ENCODE data around the gene BAIAP2. TPM values are rescaled to one million over a fixed set of nuclear protein-coding genes. Genes with fewer than 3 reads are reported as not detected.

BAIAP2 gene
- total and polyA plus RNA-seq, 2 donors (not counting 1 experiment from before 2014, with no cell fraction given), result 1.3 to 12.0 TPM

DNA sequence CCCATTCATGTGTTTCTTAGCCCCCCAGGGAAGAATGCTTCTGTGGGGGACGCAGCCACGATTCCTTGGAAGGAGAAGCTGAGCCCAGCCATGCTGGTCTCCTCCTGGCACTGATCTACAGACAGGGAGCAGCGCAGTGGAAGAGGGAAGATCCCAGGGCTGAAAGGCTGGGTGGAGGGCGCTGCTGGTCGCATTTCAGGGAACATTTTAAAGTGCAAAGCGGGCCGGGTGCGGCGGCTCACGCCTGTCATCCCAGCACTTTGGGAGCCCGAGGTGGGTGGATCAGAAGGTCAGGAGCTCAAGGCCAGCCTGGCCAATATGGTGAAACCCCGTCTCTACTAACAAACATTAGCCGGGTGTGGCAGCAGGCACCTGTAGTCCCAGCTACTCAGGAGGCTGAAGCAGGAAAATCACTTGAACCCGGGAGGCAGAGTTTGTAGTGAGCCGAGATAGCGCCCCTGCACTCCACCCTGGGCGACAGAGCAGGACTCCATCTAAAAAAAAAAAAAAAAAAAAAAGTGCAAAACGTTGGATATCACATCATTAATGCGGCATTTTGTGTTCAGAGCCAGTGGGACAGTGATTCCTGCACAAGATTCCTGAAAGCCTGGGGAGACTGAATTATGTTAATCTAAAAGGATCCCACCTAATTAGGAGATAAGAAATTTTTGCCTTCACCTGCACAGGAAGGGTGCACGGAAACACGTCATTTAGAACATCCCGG is 43.9 kb upstream of the BAIAP2 start:
- Mint-ChIP-seq H3K27me3 (no peaks in the 10 kb centered on the region), H3K4me3 (peak overlapping the region; percentile 85), H3K27ac (peak overlapping the region; percentile 84), H3K4me1 (peaks cover 39% of the 10 kb centered on the region), H3K9me3 (ENCODE audit: insufficient read depth) (no peaks in the 10 kb centered on the region)
- DNase-seq (no peak), ATAC-seq (ENCODE audit: low read depth) (no peak)
- intact Hi-C loops (cut with micrococcal nuclease), result loop anchor here (5.0 kb wide), 1 partner anchor 41 kb away; no protein-coding TSS in a partner anchor
- WGBS (ENCODE audit: insufficient coverage), result 70% methylated on average over 16 of the region's 22 CpGs
- peak overlapping the region; percentile 33 to 46 for H3K27ac ChIP-seq (ENCODE audit: low read length in 2 of 2)
- POLR2A ChIA-PET, result no interaction called here
- no peaks in the 10 kb centered on the region for H3K27me3 ChIP-seq (replicated peaks in 1 of 4; ENCODE audit: control extremely low read depth in 1 of 4, control insufficient read depth in 3 of 4, insufficient read depth in 4 of 4, low read length in 3 of 4)
- CTCF ChIA-PET, result interaction anchor here (1.0 to 1.3 kb wide), 3 partner anchors 27 to 565 kb away, joined by 3 read pairs; no protein-coding TSS in a partner anchor
- peaks cover 5% of the 10 kb centered on the region for H3K79me2 ChIP-seq (ENCODE audit: control insufficient read depth, insufficient read depth, low read length)
- H3K9me3 ChIP-seq (ENCODE audit: control extremely low read depth in 1 of 3, control insufficient read depth in 2 of 3, insufficient read depth in 1 of 3, low read length in 2 of 3), result no peaks in the 10 kb centered on the region
- TF ChIP-seq, protein P1, sequence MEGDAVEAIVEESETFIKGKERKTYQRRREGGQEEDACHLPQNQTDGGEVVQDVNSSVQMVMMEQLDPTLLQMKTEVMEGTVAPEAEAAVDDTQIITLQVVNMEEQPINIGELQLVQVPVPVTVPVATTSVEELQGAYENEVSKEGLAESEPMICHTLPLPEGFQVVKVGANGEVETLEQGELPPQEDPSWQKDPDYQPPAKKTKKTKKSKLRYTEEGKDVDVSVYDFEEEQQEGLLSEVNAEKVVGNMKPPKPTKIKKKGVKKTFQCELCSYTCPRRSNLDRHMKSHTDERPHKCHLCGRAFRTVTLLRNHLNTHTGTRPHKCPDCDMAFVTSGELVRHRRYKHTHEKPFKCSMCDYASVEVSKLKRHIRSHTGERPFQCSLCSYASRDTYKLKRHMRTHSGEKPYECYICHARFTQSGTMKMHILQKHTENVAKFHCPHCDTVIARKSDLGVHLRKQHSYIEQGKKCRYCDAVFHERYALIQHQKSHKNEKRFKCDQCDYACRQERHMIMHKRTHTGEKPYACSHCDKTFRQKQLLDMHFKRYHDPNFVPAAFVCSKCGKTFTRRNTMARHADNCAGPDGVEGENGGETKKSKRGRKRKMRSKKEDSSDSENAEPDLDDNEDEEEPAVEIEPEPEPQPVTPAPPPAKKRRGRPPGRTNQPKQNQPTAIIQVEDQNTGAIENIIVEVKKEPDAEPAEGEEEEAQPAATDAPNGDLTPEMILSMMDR (IDR thresholded peaks at IDR 0.05), result no peak
- no peak for TF ChIP-seq EZH2 (IDR thresholded peaks at IDR 0.05; ENCODE audit: borderline replicate concordance, insufficient read depth, low read depth, low read length, poor library complexity, severe bottlenecking)
- peaks cover 22% of the 10 kb centered on the region for H4K20me1 ChIP-seq (ENCODE audit: control insufficient read depth, insufficient read depth, low read length, poor library complexity, severe bottlenecking)
- H3K36me3 ChIP-seq (replicated peaks in 1 of 2; ENCODE audit: control extremely low read depth in 1 of 2, control insufficient read depth in 1 of 2, extremely low read depth in 1 of 2, insufficient read depth in 2 of 2, low read length in 1 of 2), result peaks cover 0 to 11% of the 10 kb centered on the region in 2 experiments
- H3K4me2 ChIP-seq (replicated peaks; ENCODE audit: low read depth, low read length, poor library complexity, severe bottlenecking), result peak overlapping the region; percentile 95
- H3K4me1 ChIP-seq (ENCODE audit: control insufficient read depth in 2 of 2, insufficient read depth in 2 of 2, low read length in 2 of 2), result peaks cover 32 to 56% of the 10 kb centered on the region in 2 donors
- H3K9ac ChIP-seq (ENCODE audit: low read length), result peak overlapping the region; percentile 80
- H2AFZ ChIP-seq (ENCODE audit: insufficient read depth, low read depth, low read length, poor library complexity, severe bottlenecking), result peak overlapping the region; percentile 94
- peak overlapping the region; percentile 68 to 88 (median 78) for H3K4me3 ChIP-seq (ENCODE audit: control extremely low read depth in 1 of 5, extremely low read depth in 1 of 5, insufficient read depth in 1 of 5, low read depth in 2 of 5, low read length in 4 of 5)

DNA sequence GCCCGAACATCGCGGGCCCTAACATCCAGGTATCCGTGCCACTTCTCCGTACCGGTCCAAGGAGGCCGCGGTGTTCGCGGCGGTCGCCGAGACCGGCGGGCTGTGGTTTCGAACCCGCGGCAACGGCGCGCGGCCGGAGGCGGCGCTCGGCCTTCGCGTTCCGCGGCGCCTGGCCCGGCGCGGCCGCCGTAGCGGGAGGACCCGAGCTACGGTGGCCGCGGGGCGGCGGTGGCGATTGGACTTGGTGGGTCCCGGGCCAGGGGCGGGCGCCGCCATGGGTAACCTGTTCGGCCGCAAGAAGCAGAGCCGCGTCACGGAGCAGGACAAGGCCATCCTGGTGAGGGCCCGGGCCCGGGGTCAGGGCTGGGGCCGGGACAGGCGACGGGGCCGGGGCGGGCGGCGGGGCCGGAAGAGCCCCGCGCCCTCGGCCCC is 43.3 kb upstream of the BAIAP2 start, which contains the start of gene CHMP6:
CHMP6 (plus strand) TSS at position 197 of the 432 bp plus-strand sequence; CDS start at position 275, 78 bp downstream.
- POLR2A ChIA-PET, result no interaction called here
- H3K9ac ChIP-seq (ENCODE audit: low read length), result peak within 1 kb of the TSS; percentile 80
- intact Hi-C loops (cut with micrococcal nuclease), result loop anchor here (5.0 kb wide), 1 partner anchor 41 kb away; no protein-coding TSS in a partner anchor

More for the DNA sequence above, 43.3 kb upstream of the BAIAP2 start, which contains the start of gene CHMP6:
- no peak for TF ChIP-seq EZH2 (IDR thresholded peaks at IDR 0.05; ENCODE audit: borderline replicate concordance, insufficient read depth, low read depth, low read length, poor library complexity, severe bottlenecking)
- TF ChIP-seq, protein P1 (IDR thresholded peaks at IDR 0.05), result peak; percentile 27
- no peaks in the 10 kb centered on the region for H3K9me3 Mint-ChIP-seq (ENCODE audit: insufficient read depth)
- H3K27ac Mint-ChIP-seq, result peak within 1 kb of the TSS; percentile 84
- under 1% methylated on average over 66 of the region's 66 CpGs for WGBS (ENCODE audit: insufficient coverage)
- Histone ChIP-seq H2AFZ (ENCODE audit: insufficient read depth, low read depth, low read length, poor library complexity, severe bottlenecking) (peak within 1 kb of the TSS; percentile 94), H4K20me1 (ENCODE audit: control insufficient read depth, insufficient read depth, low read length, poor library complexity, severe bottlenecking) (peaks cover 22% of the 10 kb centered on the region), H3K27ac (ENCODE audit: low read length in 2 of 2) (peak within 1 kb of the TSS; percentile 39 to 46), H3K4me3 (ENCODE audit: control extremely low read depth in 1 of 5, extremely low read depth in 1 of 5, insufficient read depth in 1 of 5, low read depth in 2 of 5, low read length in 4 of 5) (peak within 1 kb of the TSS; percentile 68 to 88 (median 78)), H3K36me3 (replicated peaks in 1 of 2; ENCODE audit: control extremely low read depth in 1 of 2, control insufficient read depth in 1 of 2, extremely low read depth in 1 of 2, insufficient read depth in 2 of 2, low read length in 1 of 2) (peaks cover 0 to 16% of the 10 kb centered on the region in 2 experiments), H3K4me2 (replicated peaks; ENCODE audit: low read depth, low read length, poor library complexity, severe bottlenecking) (peak within 1 kb of the TSS; percentile 95), H3K9me3 (ENCODE audit: control extremely low read depth in 1 of 3, control insufficient read depth in 2 of 3, insufficient read depth in 1 of 3, low read length in 2 of 3) (no peaks in the 10 kb centered on the region), H3K27me3 (replicated peaks in 1 of 4; ENCODE audit: control extremely low read depth in 1 of 4, control insufficient read depth in 3 of 4, insufficient read depth in 4 of 4, low read length in 3 of 4) (no peaks in the 10 kb centered on the region), H3K4me1 (ENCODE audit: control insufficient read depth in 2 of 2, insufficient read depth in 2 of 2, low read length in 2 of 2) (peaks cover 27 to 50% of the 10 kb centered on the region in 2 donors), H3K79me2 (ENCODE audit: control insufficient read depth, insufficient read depth, low read length) (peaks cover 5% of the 10 kb centered on the region)
- DNase-seq (peak; percentile 91), ATAC-seq (ENCODE audit: low read depth) (peak; percentile 68)
- peaks cover 38% of the 10 kb centered on the region for H3K4me1 Mint-ChIP-seq
- no peaks in the 10 kb centered on the region for H3K27me3 Mint-ChIP-seq
- CTCF ChIA-PET, result interaction anchor here (1.0 to 1.3 kb wide), 3 partner anchors 27 to 566 kb away, joined by 3 read pairs; no protein-coding TSS in a partner anchor
- H3K4me3 Mint-ChIP-seq, result peak within 1 kb of the TSS; percentile 85
